Measurements from ENCODE around the gene DEPP1.

GRCh38 chr10:44978213-44978569, 418 bp downstream of the DEPP1 start:
- TF ChIP-seq CTCF (IDR thresholded peaks at IDR 0.05) (no peak), POLR2A (IDR thresholded peaks at IDR 0.05) (no peak)
